Measurements from ENCODE around the gene TMEM63C.

GRCh38 chr14:77158175-77158881 lies 23.3 kb upstream of the TMEM63C start:
- TF ChIP-seq CTCF (IDR thresholded peaks at IDR 0.05) (no peak), POLR2A (IDR thresholded peaks at IDR 0.05) (no peak)
